Measurements from ENCODE around the gene ALG1.
"Not testable (repeated sequence)": the region's sequence is repeated elsewhere in the genome, so short reads cannot be mapped to it uniquely, and the experiment has no call there.

ALG1 gene

GRCh38 chr16:5103296-5104032 is 31.8 kb downstream of the ALG1 start:
- DNase-seq: not testable (repeated sequence)

- not testable (repeated sequence) for DNase-seq
These were observed 33.4 kb downstream of the ALG1 start for GRCh38 chr16:5105039-5105438.

- DNase-seq: no peak
These were observed 37.0 kb downstream of the ALG1 start for GRCh38 chr16:5108505-5109158.

GRCh38 chr16:5110933-5111332 is 39.3 kb downstream of the ALG1 start:
- not testable (repeated sequence) for DNase-seq

- not testable (repeated sequence) for DNase-seq
These were observed 45.2 kb downstream of the ALG1 start for GRCh38 chr16:5116780-5117295.

- not testable (repeated sequence) for DNase-seq
These were observed 45.9 kb downstream of the ALG1 start for GRCh38 chr16:5117300-5118087.

GRCh38 chr16:5131467-5132004 is 59.9 kb downstream of the ALG1 start:
- DNase-seq: not testable (repeated sequence)

GRCh38 chr16:5132915-5133600 is 61.4 kb downstream of the ALG1 start:
- not testable (repeated sequence) for DNase-seq

GRCh38 chr16:5134739-5135452 is 63.3 kb downstream of the ALG1 start:
- DNase-seq: not testable (repeated sequence)
